ENCODE results near the gene LSP1.

The LSP1 gene

DNA sequence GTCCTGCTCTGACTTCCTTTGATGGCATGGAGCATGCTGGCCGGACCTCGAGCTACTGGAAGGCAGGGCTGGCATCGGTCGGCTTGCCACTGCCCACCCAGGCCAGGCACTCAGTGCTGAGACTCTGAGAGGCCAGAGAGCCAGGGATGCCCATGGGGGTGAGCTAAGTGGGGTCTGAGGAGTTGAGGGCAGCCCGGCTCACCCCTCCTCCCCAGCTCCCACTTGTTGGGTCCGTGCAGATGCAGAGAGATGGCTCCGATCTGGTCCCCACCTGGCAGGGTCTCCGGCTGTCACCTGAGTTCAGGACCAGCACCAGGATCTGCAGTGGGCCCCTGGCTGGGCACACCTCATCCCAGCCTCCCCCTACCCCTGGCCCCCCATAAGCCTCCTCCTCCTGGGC is 13.3 kb downstream of the LSP1 start:
- TF ChIP-seq GATA3 (IDR thresholded peaks at IDR 0.05; ENCODE audit: low read depth, low read length), result no peak
- no peak for TF ChIP-seq GATA2 (IDR thresholded peaks at IDR 0.05; ENCODE audit: low read depth, low read length)

DNA sequence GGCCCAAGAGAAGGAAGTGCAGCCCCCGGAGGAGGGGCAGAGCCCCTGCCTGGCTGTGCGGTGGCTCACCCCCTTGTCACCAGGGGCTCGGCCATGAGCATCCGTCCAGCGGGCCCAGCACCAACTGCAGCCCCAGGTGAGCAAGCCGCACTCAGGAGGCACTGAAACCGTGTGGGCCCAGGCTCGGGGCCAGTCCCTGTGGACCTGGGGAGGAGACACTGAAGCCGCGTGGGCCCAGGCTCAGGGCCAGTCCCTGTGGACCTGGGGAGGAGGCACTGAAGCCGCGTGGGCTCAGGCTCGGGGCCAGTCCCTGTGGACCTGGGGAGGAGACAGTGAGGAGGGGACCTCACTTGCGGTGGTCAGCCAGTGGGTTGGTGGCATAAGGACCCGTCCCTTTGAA is 13.9 kb downstream of the LSP1 start:
- TF ChIP-seq GATA3 (IDR thresholded peaks at IDR 0.05; ENCODE audit: low read depth, low read length), result no peak
- TF ChIP-seq GATA2 (IDR thresholded peaks at IDR 0.05; ENCODE audit: low read depth, low read length), result no peak

DNA sequence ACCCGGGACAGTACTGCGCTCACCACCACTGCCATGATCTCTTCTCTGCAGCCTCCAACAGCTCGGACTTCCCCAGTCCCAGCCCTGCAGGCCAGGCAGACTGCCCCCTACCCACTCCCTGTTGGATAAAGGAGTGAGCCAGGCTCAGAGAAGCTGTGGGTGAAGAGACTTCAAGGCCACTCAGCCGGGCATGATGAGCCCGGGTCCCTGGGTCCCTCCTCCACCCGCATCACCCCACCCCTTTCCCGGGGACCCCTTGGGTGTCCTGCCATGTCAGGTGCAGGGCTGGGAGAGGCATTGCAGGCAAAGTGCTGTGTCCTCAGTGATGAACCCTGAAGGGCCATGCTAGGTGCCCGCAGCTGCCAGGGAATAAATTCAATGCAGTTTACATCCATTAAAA is 14.5 kb downstream of the LSP1 start:
- TF ChIP-seq GATA2 (IDR thresholded peaks at IDR 0.05; ENCODE audit: low read depth, low read length) (no peak), GATA3 (IDR thresholded peaks at IDR 0.05; ENCODE audit: low read depth, low read length) (no peak)

DNA sequence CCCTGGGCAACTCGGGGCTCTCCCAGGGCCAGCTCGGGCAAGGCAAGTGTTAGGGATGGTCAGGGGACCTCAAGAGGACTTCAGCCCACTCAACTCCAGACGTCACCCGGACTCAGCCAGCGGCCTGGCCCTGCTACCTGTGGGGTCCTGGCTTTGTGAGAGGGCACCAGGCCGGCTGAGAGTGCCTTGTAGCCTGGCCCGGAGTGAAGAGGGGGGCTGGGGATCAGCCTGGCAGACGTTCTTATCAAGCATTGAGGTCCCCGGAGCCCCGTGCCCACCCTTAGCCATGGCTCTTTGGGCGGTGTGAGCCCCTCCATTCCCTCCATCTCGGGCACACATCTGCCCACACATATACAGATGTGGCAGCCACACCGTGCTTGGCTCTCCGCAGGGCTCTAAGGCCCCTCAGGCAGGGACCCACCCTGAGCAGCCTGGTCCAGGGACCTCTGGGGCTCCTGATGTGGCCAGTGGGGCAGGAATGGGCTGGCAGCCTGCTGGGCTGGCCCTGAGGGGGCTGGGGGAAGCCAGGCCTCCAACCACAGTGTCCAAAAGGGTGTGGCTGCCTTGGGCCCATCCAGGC is 15.3 kb downstream of the LSP1 start:
- TF ChIP-seq GATA3 (IDR thresholded peaks at IDR 0.05; ENCODE audit: low read depth, low read length), result no peak
- no peak for TF ChIP-seq GATA2 (IDR thresholded peaks at IDR 0.05; ENCODE audit: low read depth, low read length)

DNA sequence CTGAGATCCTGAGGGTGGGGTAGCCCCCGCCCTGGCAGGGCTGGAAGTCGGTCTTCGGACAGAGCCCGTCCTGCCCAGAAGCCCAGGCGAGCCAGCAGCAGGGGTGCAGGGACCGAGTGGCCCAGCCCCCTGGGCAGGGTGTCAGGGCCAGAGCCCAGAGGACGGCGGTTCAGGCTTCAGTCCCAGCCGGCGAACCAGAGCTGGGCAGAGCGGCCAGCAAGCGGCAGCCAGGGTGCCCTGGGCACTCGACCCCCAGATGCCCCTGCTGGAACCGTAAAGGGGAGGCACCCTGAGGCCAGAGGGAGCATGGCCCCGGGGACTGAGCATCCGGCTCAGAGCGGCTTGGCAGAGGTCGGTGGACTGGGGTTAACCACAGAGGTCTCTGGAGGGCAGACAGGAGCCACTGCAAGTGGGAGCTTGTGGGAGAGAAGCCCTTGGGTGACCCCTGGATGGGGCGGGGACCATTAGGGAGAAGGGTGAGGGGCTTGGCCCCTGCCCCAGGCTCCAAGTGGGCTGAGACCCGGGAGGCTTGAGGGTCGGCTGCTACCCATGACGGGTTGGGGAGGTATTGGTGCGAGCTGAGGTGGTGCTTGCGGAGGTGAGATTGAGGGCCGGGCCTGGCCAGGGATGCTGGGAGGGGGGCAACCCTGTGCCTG is 15.9 kb downstream of the LSP1 start:
- TF ChIP-seq GATA2 (IDR thresholded peaks at IDR 0.05; ENCODE audit: low read depth, low read length) (no peak), GATA3 (IDR thresholded peaks at IDR 0.05; ENCODE audit: low read depth, low read length) (no peak)

DNA sequence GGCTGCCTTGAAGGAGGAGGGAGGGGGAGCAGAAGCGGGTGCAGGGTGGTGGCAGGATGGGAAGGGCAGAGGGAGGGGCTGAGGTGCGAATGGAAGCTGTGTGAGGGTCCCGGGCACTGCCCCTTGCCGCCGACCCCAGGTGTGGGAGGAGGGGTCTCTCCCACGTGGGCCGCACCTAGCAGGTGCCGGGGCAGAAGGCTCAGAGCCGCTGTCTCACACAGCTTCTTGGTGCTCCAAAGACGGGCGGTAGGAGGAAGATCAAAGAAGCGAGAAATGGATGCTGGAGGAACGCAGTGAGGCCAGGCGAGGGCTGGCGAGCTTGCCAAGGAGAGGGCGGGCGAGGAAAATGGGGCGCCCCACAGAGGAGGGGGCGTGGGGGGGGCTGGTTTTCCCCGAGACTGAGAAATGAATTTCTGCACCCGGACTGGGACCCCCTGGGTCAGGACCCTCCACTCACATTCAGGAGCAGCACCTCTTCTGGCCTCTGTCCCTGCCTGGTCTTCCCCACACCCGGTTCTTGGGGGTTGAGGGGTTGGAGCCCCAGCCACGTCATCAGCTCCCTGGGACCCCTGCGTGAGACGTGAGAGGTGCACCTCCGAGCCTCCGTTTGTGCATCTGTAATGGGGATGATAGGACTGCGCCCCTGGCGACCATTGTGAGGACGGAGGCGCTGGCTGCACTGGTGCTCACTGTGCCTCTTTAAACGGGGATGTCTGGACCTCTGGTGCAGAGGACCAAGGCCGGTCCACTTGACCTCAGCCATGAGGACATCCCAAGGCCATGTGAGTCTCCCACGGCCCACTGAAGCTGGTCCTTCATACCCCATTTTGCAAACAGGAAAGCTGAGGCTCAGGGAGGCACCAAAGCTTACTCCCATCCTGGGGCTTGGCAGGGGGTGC is 16.8 kb downstream of the LSP1 start:
- TF ChIP-seq GATA3 (IDR thresholded peaks at IDR 0.05; ENCODE audit: low read depth, low read length) (no peak), GATA2 (IDR thresholded peaks at IDR 0.05; ENCODE audit: low read depth, low read length) (no peak)

DNA sequence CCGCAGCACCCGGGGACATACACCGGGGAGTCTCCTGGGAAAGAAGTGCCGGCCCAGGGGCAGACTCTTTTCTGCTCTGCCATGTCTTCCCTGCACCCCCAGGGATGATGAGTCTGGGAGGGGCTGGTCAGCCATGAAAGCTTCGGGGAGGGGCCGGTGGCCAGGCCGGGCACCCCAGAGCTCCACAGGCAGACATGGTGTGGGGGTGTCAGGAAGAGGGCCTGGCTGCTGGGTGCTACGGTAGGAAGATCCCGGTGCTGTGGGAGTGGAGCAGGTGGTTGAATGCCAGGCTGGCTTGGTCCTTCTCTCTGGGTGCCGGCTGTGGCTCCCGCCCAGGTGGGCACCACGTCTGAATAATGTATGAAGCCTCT is 17.4 kb downstream of the LSP1 start:
- TF ChIP-seq GATA3 (IDR thresholded peaks at IDR 0.05; ENCODE audit: low read depth, low read length), result no peak
- no peak for TF ChIP-seq GATA2 (IDR thresholded peaks at IDR 0.05; ENCODE audit: low read depth, low read length)

DNA sequence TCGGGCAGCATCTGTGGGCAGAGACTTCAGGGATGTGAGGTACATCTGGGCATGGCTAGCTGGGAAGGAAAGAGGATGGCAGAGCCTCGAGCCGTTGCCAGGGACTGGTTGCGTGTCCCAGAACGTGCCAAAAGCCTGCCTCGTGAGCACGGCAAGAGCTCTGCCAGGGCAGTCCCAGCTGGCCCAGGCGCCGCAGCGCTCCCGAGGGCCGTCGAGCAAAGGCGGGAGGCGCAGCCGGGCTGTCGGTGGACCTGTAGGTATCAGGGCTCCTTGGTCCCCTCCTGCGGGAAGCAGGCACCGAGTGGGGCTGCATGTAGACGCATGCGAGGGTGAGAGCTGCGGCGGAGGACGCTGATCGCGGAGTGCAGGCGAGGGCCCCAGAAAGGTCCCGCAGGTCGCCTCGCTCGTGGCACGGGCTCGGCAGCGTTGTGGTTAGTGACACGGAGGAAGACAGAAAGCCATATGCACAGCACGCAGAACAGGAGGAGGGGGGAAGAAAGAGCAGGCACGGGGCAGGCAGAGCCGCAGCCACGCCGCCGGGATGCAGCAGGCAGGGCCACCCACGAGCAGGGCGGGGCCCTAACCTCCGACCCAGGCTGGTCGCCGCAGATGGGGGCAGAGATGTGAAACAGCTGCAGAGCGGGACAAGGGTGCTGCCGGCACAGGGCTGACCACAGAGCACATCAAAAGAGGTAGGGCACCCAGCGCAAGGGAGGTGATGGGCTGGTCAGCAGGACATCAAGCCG is 18.0 kb downstream of the LSP1 start:
- no peak for TF ChIP-seq GATA2 (IDR thresholded peaks at IDR 0.05; ENCODE audit: low read depth, low read length)
- no peak for TF ChIP-seq GATA3 (IDR thresholded peaks at IDR 0.05; ENCODE audit: low read depth, low read length)

DNA sequence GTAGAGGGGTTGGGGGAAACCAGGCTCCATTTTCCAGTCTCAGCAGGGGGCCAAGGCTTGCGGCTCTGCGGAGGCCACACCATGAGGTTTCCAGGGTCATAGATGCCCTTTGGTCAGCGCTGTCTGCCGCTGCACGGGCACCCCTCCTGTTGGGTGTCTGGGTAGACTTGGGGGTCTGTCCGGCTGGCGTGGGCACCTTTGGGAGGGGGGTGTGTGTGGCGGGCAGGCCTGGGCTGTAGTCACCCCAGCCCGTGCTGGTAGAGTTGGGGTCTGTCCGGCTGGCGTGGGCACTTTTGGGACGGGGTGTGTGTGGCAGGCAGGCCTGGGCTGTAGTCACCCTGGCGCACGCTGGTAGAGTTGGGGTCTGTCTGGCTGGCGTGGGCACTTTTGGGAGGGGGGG is 18.6 kb downstream of the LSP1 start:
- TF ChIP-seq GATA2 (IDR thresholded peaks at IDR 0.05; ENCODE audit: low read depth, low read length), result no peak

DNA sequence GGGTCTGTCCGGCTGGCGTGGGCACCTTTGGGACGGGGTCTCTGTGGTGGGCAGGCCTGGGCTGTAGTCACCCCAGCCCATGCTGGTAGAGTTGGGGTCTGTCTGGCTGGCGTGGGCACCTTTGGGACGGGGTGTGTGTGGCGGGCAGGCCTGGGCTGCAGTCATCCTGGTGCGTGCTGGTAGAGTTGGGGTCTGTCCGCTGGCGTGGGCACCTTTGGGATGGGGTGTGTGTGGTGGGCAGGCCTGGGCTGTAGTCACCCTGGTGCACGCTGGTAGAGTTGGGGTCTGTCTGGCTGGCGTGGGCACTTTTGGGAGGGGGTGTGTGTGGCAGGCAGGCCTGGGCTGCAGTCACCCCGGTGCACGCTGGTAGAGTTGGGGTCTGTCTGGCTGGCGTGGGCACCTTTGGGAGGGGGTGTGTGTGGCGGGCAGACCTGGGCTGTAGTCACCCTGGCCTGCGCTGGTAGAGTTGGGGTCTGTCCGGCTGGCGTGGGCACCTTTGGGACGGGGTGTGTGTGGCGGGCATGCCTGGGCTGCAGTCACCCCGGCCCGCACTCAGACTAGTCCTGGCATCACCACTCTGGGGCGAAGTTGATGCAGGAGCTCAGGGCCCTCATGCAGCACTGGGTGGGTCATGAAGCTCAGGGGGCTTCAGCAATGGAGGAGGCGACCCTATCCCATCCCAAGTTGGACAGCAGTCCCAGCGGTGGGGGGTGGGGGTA is 19.5 kb downstream of the LSP1 start:
- TF ChIP-seq GATA2 (IDR thresholded peaks at IDR 0.05; ENCODE audit: low read depth, low read length) (no peak), GATA3 (IDR thresholded peaks at IDR 0.05; ENCODE audit: low read depth, low read length) (no peak)

DNA sequence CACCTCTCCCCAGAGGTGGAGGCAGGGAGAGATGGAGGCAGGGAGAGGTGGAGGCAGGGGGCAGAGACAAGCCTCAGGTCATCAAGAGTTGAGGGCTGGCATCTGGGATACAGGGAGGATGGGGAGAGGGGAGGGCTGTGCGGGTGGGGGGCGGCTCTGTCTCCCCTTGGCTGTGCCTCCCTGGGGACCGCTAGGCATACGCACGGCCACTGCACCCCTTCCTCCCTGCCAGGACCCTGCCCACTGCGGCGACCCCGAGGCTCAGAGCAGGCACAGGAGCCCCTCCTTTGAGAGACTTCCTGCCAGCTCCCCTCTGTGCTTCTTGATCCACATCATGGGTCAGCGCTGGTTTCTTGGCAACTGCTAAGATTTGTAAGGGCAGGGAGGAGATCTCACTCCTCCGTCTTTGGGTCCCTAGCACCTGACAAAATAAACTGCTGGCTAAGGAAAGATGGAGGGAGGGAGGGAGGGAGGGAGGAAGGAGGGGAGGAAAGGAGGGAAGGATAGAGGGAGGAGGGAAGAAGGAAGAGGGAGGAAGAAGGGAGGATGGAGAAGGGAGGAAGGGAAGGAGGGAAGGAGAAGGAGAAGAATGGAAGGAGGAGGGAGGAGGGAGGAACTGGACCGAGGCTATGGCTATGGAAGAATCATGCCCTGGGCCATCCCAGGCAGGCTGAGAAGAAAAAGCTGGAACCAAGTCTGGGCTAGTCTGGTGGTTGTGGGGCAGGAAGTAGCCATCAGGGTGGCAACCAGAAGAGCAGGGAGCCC is 20.3 kb downstream of the LSP1 start:
- TF ChIP-seq GATA2 (IDR thresholded peaks at IDR 0.05; ENCODE audit: low read depth, low read length) (no peak), GATA3 (IDR thresholded peaks at IDR 0.05; ENCODE audit: low read depth, low read length) (no peak)

DNA sequence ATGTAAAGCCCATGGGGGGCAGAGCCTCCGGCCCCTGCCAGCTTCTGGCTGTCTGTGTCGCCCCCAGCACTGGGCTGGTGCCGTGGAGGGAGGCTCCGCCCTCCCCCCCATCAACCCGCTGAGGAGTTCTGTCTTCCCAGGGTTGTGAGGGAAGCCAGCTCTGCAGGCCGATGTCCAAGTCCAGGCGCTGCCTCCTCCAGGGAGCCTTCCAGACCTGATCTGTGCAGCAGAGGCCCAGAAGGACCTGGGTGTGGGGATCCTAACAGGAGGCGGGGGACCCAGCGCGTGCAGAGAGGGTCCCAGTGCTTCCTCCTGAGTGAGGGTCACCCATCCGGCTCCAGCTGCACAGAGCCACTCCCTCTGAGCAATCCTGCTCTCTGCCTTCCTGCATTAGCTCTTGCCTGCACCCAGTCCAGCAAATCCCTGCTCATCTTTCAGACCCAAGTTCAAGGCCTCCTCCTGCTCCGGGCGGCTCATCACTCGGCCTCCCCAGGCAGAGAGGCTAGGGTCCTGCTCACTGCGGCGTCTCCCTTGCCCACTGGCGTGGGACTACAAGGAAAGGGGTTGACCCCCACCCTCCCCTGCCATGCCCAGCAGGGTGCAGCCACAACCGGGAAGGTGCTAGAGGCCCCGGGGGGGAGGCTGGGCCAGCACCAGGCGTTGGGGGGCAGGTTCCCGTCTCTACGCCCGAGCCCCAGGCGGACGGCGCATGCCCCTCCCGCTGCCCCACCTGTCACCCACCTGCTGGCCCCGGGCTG is 22.4 kb downstream of the LSP1 start:
- TF ChIP-seq GATA3 (IDR thresholded peaks at IDR 0.05; ENCODE audit: low read depth, low read length), result no peak
- TF ChIP-seq GATA2 (IDR thresholded peaks at IDR 0.05; ENCODE audit: low read depth, low read length), result no peak
